Thyroid gland (tissue), 4 donors: ENCODE measurements around the gene SFT2D3. TPM values are rescaled to one million over a fixed set of nuclear protein-coding genes. Genes with fewer than 3 reads are reported as not detected.

Experiments used
- DNase-seq, 2 donors: peaks; one replicate each; pipeline ENCODE4 v3.0.0-alpha.2; 2019
- H3K27ac ChIP-seq, 3 donors: fragments of 200-600 bp; sonication (generic); 1 replicate in 2 of 3; 2 replicates in 1 of 3; pipeline ENCODE4 v1.5.1; 2016 to 2019; ENCODE audit warnings: mild to moderate bottlenecking in 1 of 3, moderate library complexity in 1 of 3
- H3K27me3 ChIP-seq: fragments of 200-600 bp; sonication (generic); one replicate; pipeline ENCODE4 v1.5.1; 2019
- H3K36me3 ChIP-seq, 2 donors: fragments of 200-600 bp; sonication (generic); one replicate each; pipeline ENCODE4 v1.5.1; 2016 to 2019
- H3K4me1 ChIP-seq, 2 donors: fragments of 200-600 bp; sonication (generic); one replicate each; pipeline ENCODE4 v1.5.1; 2017 to 2019
- H3K4me3 ChIP-seq, 3 donors: fragments of 200-600 bp; sonication (generic); replicated peaks in 1 of 3; 1 replicate in 2 of 3; 2 replicates in 1 of 3; pipeline ENCODE4 v1.5.1; 2016; ENCODE audit warnings: mild to moderate bottlenecking in 1 of 3
- H3K9me3 ChIP-seq: fragments of 200-600 bp; sonication (generic); one replicate; pipeline ENCODE4 v1.5.1; 2017
- POLR2A ChIP-seq, 2 donors: fragments of 450-650 bp; IDR thresholded peaks; one replicate each; pipeline ENCODE4 v1.6.1; 2017; ENCODE audit warnings: antibody characterized with exemption in 2 of 2, mild to moderate bottlenecking in 2 of 2, moderate library complexity in 1 of 2
- WGBS, 2 donors: methylation state at CpG; one replicate each; pipeline ENCODE4 v1.1.5; 2017; 5-methylcytosine and 5-hydroxymethylcytosine counted together
- intact Hi-C: fragments of 100-400 bp; cut with DNase I; formaldehyde crosslinking; loops from one replicate; pipeline ENCODE4 v1.15.1; 2023
- total RNA-seq, 4 donors: library from RNA; depleted of rRNA; stranded (reverse); fragments of >200 nt; gene quantifications; one replicate each; pipeline ENCODE4 v1.2.3, GENCODE V29; 2016
- TF ChIP-seq, protein P1 (sequence below), 6 experiments: fragments of 200-600 bp in 3 of 6; fragments of 450-650 bp in 3 of 6; sonication (generic) in 3 of 6; IDR thresholded peaks; one replicate each; pipeline ENCODE4 v1.5.1; 2016 to 2019; ENCODE audit warnings: antibody characterized with exemption in 6 of 6, mild to moderate bottlenecking in 2 of 6, inconsistent platforms in 1 of 6, moderate library complexity in 1 of 6

SFT2D3 gene
- total RNA-seq, 4 donors from 2014 or later: 14.0 to 17.9 (median 16.1) TPM

- no peak overlapping the region for H3K4me3 ChIP-seq
- intact Hi-C loops: no loop called here
- TF ChIP-seq, protein P1, sequence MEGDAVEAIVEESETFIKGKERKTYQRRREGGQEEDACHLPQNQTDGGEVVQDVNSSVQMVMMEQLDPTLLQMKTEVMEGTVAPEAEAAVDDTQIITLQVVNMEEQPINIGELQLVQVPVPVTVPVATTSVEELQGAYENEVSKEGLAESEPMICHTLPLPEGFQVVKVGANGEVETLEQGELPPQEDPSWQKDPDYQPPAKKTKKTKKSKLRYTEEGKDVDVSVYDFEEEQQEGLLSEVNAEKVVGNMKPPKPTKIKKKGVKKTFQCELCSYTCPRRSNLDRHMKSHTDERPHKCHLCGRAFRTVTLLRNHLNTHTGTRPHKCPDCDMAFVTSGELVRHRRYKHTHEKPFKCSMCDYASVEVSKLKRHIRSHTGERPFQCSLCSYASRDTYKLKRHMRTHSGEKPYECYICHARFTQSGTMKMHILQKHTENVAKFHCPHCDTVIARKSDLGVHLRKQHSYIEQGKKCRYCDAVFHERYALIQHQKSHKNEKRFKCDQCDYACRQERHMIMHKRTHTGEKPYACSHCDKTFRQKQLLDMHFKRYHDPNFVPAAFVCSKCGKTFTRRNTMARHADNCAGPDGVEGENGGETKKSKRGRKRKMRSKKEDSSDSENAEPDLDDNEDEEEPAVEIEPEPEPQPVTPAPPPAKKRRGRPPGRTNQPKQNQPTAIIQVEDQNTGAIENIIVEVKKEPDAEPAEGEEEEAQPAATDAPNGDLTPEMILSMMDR (IDR thresholded peaks at IDR 0.05): no peak
- no peak for TF ChIP-seq POLR2A (IDR thresholded peaks at IDR 0.05)
- H3K27me3 ChIP-seq: no peaks in the 10 kb centered on the region
- DNase-seq: no peak
- WGBS, 2 donors: 78 to 89% methylated on average over 8 to 12 of the region's 14 CpGs
- H3K27ac ChIP-seq: peak overlapping the region in 1 of 3 donors; percentile 36
- H3K9me3 ChIP-seq: no peaks in the 10 kb centered on the region
- H3K4me1 ChIP-seq: peaks cover 0 to 55% of the 10 kb centered on the region in 2 donors
- H3K36me3 ChIP-seq: no peaks in the 10 kb centered on the region
Observed at GRCh38 chr2:127661072-127661649, 40.1 kb upstream of the SFT2D3 start.

- Histone ChIP-seq H3K36me3 (no peaks in the 10 kb centered on the region), H3K4me3 (no peak overlapping the region), H3K27ac (peak overlapping the region in 1 of 3 donors; percentile 36), H3K9me3 (no peaks in the 10 kb centered on the region), H3K4me1 (peaks cover 0 to 51% of the 10 kb centered on the region in 2 donors), H3K27me3 (no peaks in the 10 kb centered on the region)
- no peak for DNase-seq
- TF ChIP-seq POLR2A (IDR thresholded peaks at IDR 0.05): no peak
- TF ChIP-seq, protein P1 (IDR thresholded peaks at IDR 0.05): no peak
- 67 to 69% methylated on average over 7 to 8 of the region's 9 CpGs for WGBS, 2 donors
- intact Hi-C loops: no loop called here
Observed at GRCh38 chr2:127661949-127662510, 39.3 kb upstream of the SFT2D3 start.

DNA sequence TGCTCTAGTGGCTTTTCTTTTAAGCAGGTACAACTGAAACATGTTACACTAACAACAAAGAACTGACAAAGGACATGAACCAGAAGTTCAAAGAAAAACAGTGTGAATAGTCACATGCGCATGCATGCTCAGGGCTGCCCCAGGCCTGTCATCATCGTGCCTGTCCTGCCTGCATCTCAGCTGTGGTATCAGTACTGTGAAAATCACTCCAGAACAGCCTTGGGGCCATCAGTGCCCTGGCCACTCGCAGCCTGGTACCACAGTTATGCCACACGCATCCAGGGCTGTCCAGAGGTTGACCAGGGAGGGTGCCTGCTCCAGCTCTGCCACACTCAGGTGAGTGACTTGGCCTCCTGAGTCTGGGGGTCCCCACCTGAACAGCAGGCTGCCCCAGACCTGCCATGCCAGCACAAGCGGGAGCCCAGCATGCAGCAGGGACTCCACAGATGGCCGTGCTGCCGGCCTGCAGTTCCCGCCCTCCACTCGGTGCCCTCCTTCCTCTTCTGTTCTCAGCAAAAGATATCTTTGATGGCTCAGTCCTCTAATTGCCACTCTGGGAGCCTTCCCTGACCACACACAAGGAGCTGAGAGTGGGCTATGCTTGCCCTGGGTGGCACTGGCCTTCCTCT is 38.2 kb upstream of the SFT2D3 start:
- Histone ChIP-seq H3K27me3 (no peaks in the 10 kb centered on the region), H3K36me3 (no peaks in the 10 kb centered on the region), H3K27ac (peak overlapping the region in 2 of 3 donors; percentile 28), H3K4me1 (peaks cover 0 to 43% of the 10 kb centered on the region in 2 donors), H3K9me3 (no peaks in the 10 kb centered on the region), H3K4me3 (no peak overlapping the region)
- intact Hi-C loops: no loop called here
- no peak for DNase-seq
- TF ChIP-seq, protein P1 (IDR thresholded peaks at IDR 0.05): no peak
- no peak for TF ChIP-seq POLR2A (IDR thresholded peaks at IDR 0.05)
- 69 to 79% methylated on average over 7 to 8 of the region's 9 CpGs for WGBS, 2 donors

DNA sequence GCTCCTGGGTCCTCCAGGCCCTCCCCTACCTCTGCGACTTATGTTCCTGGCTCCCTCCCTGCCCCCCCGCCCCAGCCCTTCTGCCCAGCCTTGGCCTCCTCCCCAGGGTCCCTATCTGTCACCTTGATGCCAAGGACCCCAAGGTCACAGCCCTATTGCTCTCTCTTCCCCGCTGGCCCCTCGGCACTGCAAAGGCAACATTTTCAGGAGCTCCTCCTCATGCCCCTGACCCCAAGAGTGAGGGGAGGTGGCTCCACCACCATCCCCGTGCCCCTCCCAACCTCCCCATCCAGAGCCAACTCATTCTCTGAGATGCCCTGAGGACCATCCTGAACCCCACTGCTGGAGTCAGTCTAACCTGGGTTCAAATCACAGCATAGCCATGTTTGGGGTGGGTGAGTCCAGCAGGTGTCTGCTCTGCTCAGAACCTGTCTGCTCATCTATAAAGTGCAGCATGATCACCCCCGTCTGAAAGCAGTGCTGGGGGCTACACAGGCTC is 37.7 kb upstream of the SFT2D3 start:
- Histone ChIP-seq H3K4me3 (no peak overlapping the region), H3K27me3 (no peaks in the 10 kb centered on the region), H3K36me3 (no peaks in the 10 kb centered on the region), H3K9me3 (no peaks in the 10 kb centered on the region), H3K4me1 (peaks cover 0 to 37% of the 10 kb centered on the region in 2 donors), H3K27ac (peak overlapping the region in 2 of 3 donors; percentile 28)
- TF ChIP-seq, protein P1 (IDR thresholded peaks at IDR 0.05): no peak
- no peak for TF ChIP-seq POLR2A (IDR thresholded peaks at IDR 0.05)
- WGBS, 2 donors: 69 to 73% methylated on average over 6 of the region's 6 CpGs
- intact Hi-C loops: no loop called here
- DNase-seq: no peak
